Gastroesophageal sphincter (tissue), 4 donors: ENCODE results near the gene SMARCB1. TPM values are rescaled to one million over a fixed set of nuclear protein-coding genes. Genes with fewer than 3 reads are reported as not detected.
A peak's percentile ranks its signal among the peaks of the same experiment; 100 is the strongest.

ENCODE experiments used
- ATAC-seq: fragments of 150-250 bp; one replicate; pipeline ENCODE4 v1.9.1; 2016; ENCODE audit warnings: mild to moderate bottlenecking, moderate library complexity
- H3K27ac ChIP-seq, 4 donors: fragments of 200-600 bp; sonication (generic) in 3 of 4; 1 replicate in 3 of 4; 2 replicates in 1 of 4; pipeline ENCODE4 v1.5.1; 2016 to 2019
- H3K27me3 ChIP-seq: fragments of 200-600 bp; sonication (generic); one replicate; pipeline ENCODE4 v1.5.1; 2019
- H3K36me3 ChIP-seq, 2 donors: fragments of 200-600 bp; sonication (generic); one replicate each; pipeline ENCODE4 v1.5.1; 2019; ENCODE audit warnings: control low read depth in 1 of 2
- H3K4me1 ChIP-seq, 3 donors: fragments of 200-600 bp; sonication (generic); 1 replicate in 2 of 3; 2 replicates in 1 of 3; pipeline ENCODE4 v1.5.1; 2016 to 2019; ENCODE audit warnings: control low read depth in 2 of 3
- H3K4me3 ChIP-seq, 2 donors: fragments of 200-600 bp; sonication (generic); one replicate each; pipeline ENCODE4 v1.5.1; 2019; ENCODE audit warnings: mild to moderate bottlenecking in 1 of 2, moderate library complexity in 1 of 2
- H3K9me3 ChIP-seq, 3 donors: fragments of 200-600 bp; sonication (generic); one replicate each; pipeline ENCODE4 v1.5.1; 2017 to 2019; ENCODE audit warnings: control low read depth in 2 of 3
- EP300 ChIP-seq: sonication (generic); formaldehyde crosslinking; IDR thresholded peaks from one replicate; pipeline ENCODE4 v1.6.1; 2017; ENCODE audit warnings: antibody characterized with exemption, mild to moderate bottlenecking
- POLR2A ChIP-seq, 2 donors: fragments of 450-650 bp; IDR thresholded peaks; one replicate each; pipeline ENCODE4 v1.6.1; 2017; ENCODE audit warnings: antibody characterized with exemption in 2 of 2, mild to moderate bottlenecking in 2 of 2, moderate library complexity in 1 of 2
- POLR2AphosphoS5 ChIP-seq: sonication (generic); formaldehyde crosslinking; IDR thresholded peaks from one replicate; pipeline ENCODE4 v1.6.1; 2017; ENCODE audit warnings: antibody characterized with exemption
- WGBS, 2 donors: methylation state at CpG; one replicate each; pipeline ENCODE4 v1.1.5; 2018; ENCODE audit warnings: low coverage in 1 of 2; 5-methylcytosine and 5-hydroxymethylcytosine counted together
- total RNA-seq, 4 donors: library from RNA; depleted of rRNA; stranded (reverse); fragments of >200 nt; gene quantifications; one replicate each; pipeline ENCODE4 v1.1.0, GENCODE V29; 2016
- TF ChIP-seq, protein P1 (sequence below), 4 experiments: fragments of 200-600 bp in 2 of 4; fragments of 450-650 bp in 2 of 4; sonication (generic) in 1 of 4; IDR thresholded peaks; one replicate each; pipeline ENCODE4 v1.5.1; 2017 to 2019; ENCODE audit warnings: antibody characterized with exemption in 4 of 4, mild to moderate bottlenecking in 2 of 4, moderate library complexity in 2 of 4

The SMARCB1 gene
- total RNA-seq, 4 donors from 2014 or later = 27.9 to 58.8 (median 32.7) TPM

DNA sequence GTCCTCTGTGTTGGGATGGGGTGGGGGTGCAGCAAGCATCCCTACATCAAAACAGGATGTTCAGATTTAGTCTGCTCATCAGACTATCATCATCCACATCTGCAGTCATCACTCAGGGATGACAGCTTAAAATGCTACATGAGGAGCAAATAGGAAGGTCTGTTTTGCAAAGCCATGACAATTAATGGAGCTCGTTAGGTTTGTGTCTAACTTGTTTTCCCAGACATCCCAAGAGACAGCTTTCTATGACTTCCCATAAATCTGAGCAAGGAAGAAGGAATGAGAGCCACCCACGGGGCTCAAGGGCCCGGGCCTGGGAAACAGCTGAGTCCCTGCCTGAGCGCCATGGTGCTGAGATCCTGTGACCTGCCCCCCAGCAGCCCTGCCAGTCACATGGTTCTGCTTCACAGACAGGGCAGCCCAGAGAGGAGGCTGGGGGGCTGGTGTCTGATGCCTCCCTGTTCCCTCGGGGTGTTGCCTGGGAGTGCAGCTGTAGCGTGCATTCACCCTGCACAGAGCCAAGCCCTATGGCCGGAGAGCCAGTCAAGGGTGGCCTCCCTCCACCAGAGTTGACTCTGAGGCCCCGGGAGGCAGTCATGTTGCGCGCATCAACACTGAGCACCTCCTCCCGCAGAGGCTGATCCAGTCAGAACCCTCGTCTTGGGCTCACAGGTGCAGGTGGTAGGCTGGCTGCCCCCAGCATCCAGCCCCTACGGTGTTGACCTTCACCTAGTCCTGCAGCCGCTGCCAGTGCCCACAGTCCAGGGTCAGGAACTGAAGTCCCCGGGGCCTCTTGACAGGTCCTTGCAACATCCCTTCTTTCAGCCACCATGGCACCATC is 40.0 kb downstream of the SMARCB1 start:
- Histone ChIP-seq H3K4me1 (no peaks in the 10 kb centered on the region), H3K4me3 (no peak overlapping the region), H3K9me3 (no peaks in the 10 kb centered on the region), H3K27me3 (no peaks in the 10 kb centered on the region), H3K36me3 (peaks cover 0 to 97% of the 10 kb centered on the region in 2 donors), H3K27ac (no peak overlapping the region)
- no peak for TF ChIP-seq POLR2A (IDR thresholded peaks at IDR 0.05)
- TF ChIP-seq, protein P1, sequence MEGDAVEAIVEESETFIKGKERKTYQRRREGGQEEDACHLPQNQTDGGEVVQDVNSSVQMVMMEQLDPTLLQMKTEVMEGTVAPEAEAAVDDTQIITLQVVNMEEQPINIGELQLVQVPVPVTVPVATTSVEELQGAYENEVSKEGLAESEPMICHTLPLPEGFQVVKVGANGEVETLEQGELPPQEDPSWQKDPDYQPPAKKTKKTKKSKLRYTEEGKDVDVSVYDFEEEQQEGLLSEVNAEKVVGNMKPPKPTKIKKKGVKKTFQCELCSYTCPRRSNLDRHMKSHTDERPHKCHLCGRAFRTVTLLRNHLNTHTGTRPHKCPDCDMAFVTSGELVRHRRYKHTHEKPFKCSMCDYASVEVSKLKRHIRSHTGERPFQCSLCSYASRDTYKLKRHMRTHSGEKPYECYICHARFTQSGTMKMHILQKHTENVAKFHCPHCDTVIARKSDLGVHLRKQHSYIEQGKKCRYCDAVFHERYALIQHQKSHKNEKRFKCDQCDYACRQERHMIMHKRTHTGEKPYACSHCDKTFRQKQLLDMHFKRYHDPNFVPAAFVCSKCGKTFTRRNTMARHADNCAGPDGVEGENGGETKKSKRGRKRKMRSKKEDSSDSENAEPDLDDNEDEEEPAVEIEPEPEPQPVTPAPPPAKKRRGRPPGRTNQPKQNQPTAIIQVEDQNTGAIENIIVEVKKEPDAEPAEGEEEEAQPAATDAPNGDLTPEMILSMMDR (IDR thresholded peaks at IDR 0.05) = no peak
- no peak for TF ChIP-seq POLR2AphosphoS5
- no peak for TF ChIP-seq EP300
- no peak for ATAC-seq
- WGBS, 2 donors = 70 to 74% methylated on average over 2 to 3 of the region's 15 CpGs

DNA sequence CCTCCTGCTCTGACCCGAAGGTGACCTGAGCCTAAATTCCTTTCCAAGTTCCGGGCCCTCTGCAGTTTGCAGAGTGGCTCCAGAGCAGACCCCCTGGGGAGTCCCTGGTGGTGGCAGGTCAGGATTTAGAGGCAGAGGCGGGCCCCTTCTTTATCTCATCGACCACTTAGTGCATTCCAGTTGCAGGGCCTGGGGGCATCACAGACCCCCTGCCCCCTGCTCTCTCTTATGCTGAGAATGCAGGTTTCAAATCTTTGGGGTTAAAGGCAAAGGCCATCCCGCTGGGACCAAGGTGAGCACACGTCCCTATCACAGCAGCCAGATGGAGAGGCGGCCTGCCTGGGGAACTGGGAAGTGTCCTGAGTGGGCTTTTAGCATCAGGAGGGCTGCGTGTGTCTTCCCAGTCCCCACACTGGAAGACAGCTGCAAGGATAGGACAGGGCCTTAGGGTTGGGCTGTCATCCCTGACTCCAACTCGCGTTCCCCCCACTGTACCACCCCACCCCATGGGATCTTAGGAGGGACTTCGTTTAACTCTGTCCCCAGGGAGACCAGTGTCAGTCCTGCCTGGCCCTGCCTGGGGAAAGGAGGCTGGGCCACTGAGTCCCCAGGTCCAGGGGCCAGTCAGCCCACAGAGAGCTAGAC is 40.7 kb downstream of the SMARCB1 start:
- Histone ChIP-seq H3K4me3 (no peak overlapping the region), H3K4me1 (no peaks in the 10 kb centered on the region), H3K27ac (no peak overlapping the region), H3K9me3 (no peaks in the 10 kb centered on the region), H3K27me3 (no peaks in the 10 kb centered on the region), H3K36me3 (peaks cover 0 to 97% of the 10 kb centered on the region in 2 donors)
- no CpG with 5 or more reads among the region's 11 CpGs for WGBS, 2 donors
- TF ChIP-seq POLR2AphosphoS5 (no peak), EP300 (no peak), POLR2A (IDR thresholded peaks at IDR 0.05) (no peak)
- TF ChIP-seq, protein P1 (IDR thresholded peaks at IDR 0.05) = no peak
- no peak for ATAC-seq

DNA sequence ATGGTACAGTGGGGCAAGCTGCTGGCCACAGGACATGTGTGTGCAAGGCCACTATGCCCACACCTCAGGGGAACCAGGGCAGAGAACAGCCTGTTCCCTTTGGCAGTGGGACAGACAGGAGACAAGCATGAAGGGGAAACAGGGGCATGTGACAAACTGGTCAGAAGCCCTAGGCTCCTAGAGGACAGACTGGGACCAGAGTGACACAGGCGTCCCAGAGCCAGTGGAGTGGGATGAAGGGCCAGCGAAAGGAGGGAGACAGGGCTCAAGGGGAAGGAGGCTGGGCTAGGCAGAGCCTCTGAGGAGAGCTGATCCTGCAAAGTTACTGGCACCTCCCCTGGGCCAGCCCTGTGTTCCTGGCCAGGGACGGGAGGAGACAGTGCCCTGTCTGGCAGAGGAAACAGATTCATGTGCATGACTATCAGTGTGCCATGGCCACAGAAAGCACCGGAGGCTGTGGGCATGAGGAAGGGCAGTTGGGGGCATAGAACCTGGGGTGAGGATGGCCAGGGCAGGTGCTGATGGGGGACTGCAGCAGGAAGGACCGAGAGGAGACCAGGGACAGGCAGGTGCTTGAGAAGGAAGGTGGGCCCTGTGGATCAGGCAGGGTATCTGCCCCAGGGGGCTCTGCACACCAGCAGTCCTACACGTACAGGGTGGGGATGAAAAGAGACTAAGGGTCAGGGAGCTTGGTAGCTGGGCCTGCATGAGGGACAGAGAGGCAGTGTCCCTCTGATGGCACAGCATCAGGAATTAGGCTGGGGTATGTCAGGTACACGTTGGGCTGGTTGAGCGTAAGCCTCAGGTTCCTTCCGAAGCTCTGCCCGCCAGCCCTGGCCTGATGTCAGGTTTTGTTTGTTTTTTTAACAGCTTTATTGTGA is 42.3 kb downstream of the SMARCB1 start:
- ATAC-seq = peak; percentile 29
- Histone ChIP-seq H3K36me3 (peaks cover 0 to 98% of the 10 kb centered on the region in 2 donors), H3K27me3 (no peaks in the 10 kb centered on the region), H3K27ac (no peak overlapping the region), H3K4me3 (no peak overlapping the region), H3K9me3 (no peaks in the 10 kb centered on the region), H3K4me1 (no peaks in the 10 kb centered on the region)
- WGBS, 2 donors = 88 to 97% methylated on average over 4 to 8 of the region's 10 CpGs
- TF ChIP-seq POLR2A (IDR thresholded peaks at IDR 0.05) (no peak), POLR2AphosphoS5 (no peak), EP300 (no peak)
- TF ChIP-seq, protein P1 (IDR thresholded peaks at IDR 0.05) = no peak

DNA sequence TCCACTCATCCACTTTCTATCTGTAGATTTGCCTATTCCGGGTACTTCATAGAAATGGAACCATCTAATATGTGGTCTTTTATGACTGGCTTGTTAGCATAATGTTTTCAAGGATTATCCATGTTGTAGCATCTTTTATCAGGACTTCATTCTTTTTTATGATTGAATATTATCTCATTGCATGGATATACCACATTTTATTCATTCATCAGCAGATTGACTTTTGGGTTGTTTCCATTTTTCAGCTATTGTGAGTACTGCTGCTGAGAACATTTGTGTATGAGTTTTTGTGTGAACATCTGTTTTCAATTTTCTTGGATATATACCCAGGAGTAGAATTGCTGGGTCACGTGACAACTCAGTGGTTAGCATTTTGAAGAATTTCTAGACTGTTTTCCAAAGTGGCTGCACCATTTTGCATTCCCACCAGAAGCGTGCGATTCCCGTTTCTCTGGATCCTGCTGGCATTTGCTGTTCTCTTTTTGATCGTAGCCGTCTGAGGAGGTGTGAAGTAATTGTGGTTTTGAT is 43.1 kb downstream of the SMARCB1 start:
- peaks cover 0 to 7% (median 0%) of the 10 kb centered on the region in 3 donors for H3K4me1 ChIP-seq
- H3K36me3 ChIP-seq = peaks cover 0 to 98% of the 10 kb centered on the region in 2 donors
- no peaks in the 10 kb centered on the region for H3K9me3 ChIP-seq
- H3K4me3 ChIP-seq = no peak overlapping the region
- TF ChIP-seq POLR2AphosphoS5 (no peak), EP300 (no peak)
- TF ChIP-seq, protein P1 (IDR thresholded peaks at IDR 0.05) = no peak
- WGBS, 2 donors = 67 to 76% methylated on average over 7 of the region's 7 CpGs
- ATAC-seq = no peak
- H3K27ac ChIP-seq = no peak overlapping the region
- no peaks in the 10 kb centered on the region for H3K27me3 ChIP-seq
